GM12891 (cell line): ENCODE data around the gene DENND1A.

ENCODE experiments used
- DNase-seq: peaks from one replicate; pipeline ENCODE4 v3.0.0; 2011; ENCODE audit warnings: low spot score; ENCODE audit not compliant: insufficient read length
- FAIRE-seq: peaks from 2 replicates; lab custom pipeline; 2011; peaks lifted over from hg19 to GRCh38; lab: Jason Lieb, UNC
- PAX5 ChIP-seq: IDR thresholded peaks from 2 replicates; pipeline ENCODE4 v1.6.1; 2011; ENCODE audit warnings: low read length, moderate library complexity, mild to moderate bottlenecking; ENCODE audit not compliant: insufficient read depth, severe bottlenecking
- POLR2A ChIP-seq: IDR thresholded peaks from 2 replicates; pipeline ENCODE4 v1.6.1; 2011; ENCODE audit warnings: low read depth, low read length, control low read depth
- POLR2AphosphoS5 ChIP-seq: IDR thresholded peaks from 2 replicates; pipeline ENCODE4 v1.6.1; 2011; ENCODE audit warnings: low read depth, low read length, control low read depth
- POU2F2 ChIP-seq: IDR thresholded peaks from 2 replicates; pipeline ENCODE4 v1.6.1; 2011; ENCODE audit warnings: low read depth, mild to moderate bottlenecking, control low read depth, low read length, moderate library complexity
- SPI1 ChIP-seq: IDR thresholded peaks from 2 replicates; pipeline ENCODE4 v1.6.1; 2011; ENCODE audit warnings: low read depth, low read length, control low read depth
- TAF1 ChIP-seq: IDR thresholded peaks from 2 replicates; pipeline ENCODE4 v1.6.1; 2011; ENCODE audit warnings: low read depth, low read length, control low read depth

The DENND1A gene

GRCh38 chr9:123807251-123807650 is 122.7 kb downstream of the DENND1A start:
- TF ChIP-seq POU2F2: no peak
- no peak for TF ChIP-seq SPI1
- no peak for TF ChIP-seq PAX5
- TF ChIP-seq TAF1: no peak
- no peak for TF ChIP-seq POLR2A
- FAIRE-seq (no peak), DNase-seq (no peak)

GRCh38 chr9:123806829-123807228 is 123.1 kb downstream of the DENND1A start:
- TF ChIP-seq POLR2A (no peak), POLR2AphosphoS5 (no peak)
- FAIRE-seq: no peak
- DNase-seq: no peak

GRCh38 chr9:123798195-123798594 is 131.7 kb downstream of the DENND1A start:
- DNase-seq (no peak), FAIRE-seq (no peak)
- no peak for TF ChIP-seq SPI1

- DNase-seq (no peak), FAIRE-seq (peak; percentile 54)
- TF ChIP-seq POLR2A (no peak), SPI1 (no peak), POLR2AphosphoS5 (no peak), TAF1 (no peak), PAX5 (no peak), POU2F2 (no peak)
Observed at GRCh38 chr9:123796618-123797484, 133.1 kb downstream of the DENND1A start.

- FAIRE-seq: peak; percentile 71
- TF ChIP-seq PAX5: no peak
- 0 out of 2 replicates have a peak, but pooled peaks have one; percentile 41 for TF ChIP-seq POU2F2
- TF ChIP-seq SPI1: no peak
- no peak for TF ChIP-seq TAF1
- TF ChIP-seq POLR2AphosphoS5: no peak
- no peak for DNase-seq
Observed at GRCh38 chr9:123796094-123796493, 133.8 kb downstream of the DENND1A start.

- TF ChIP-seq POLR2A: no peak
- DNase-seq: no peak
- FAIRE-seq: no peak
Observed at GRCh38 chr9:123795336-123795735, 134.6 kb downstream of the DENND1A start.

- DNase-seq (no peak), FAIRE-seq (no peak)
- TF ChIP-seq TAF1 (no peak), POU2F2 (no peak), POLR2A (no peak), PAX5 (no peak), SPI1 (no peak), POLR2AphosphoS5 (no peak)
Observed at GRCh38 chr9:123792501-123792900, 137.4 kb downstream of the DENND1A start.

GRCh38 chr9:123789554-123790292 is 140.2 kb downstream of the DENND1A start:
- TF ChIP-seq POLR2AphosphoS5 (no peak), PAX5 (no peak), POLR2A (no peak), POU2F2 (no peak), TAF1 (no peak), SPI1 (no peak)
- FAIRE-seq: no peak
- DNase-seq: no peak

GRCh38 chr9:123787416-123787815 is 142.5 kb downstream of the DENND1A start:
- TF ChIP-seq PAX5 (no peak), POLR2AphosphoS5 (no peak), POLR2A (no peak), POU2F2 (no peak), SPI1 (no peak), TAF1 (no peak)
- no peak for FAIRE-seq

GRCh38 chr9:123784518-123784917 is 145.4 kb downstream of the DENND1A start:
- DNase-seq (no peak), FAIRE-seq (no peak)
- TF ChIP-seq POLR2AphosphoS5: no peak
- TF ChIP-seq POU2F2: no peak
- no peak for TF ChIP-seq POLR2A
- TF ChIP-seq SPI1: no peak
- no peak for TF ChIP-seq PAX5
- no peak for TF ChIP-seq TAF1

More at GRCh38 chr9:123787416-123787815, 142.5 kb downstream of the DENND1A start:
- no peak for DNase-seq
